Smooth muscle cell of the brain vasculature (primary cell): Measurements from ENCODE around the gene LBP.
"Not testable (repeated sequence)": the region's sequence is repeated elsewhere in the genome, so short reads cannot be mapped to it uniquely, and the experiment has no call there.

ENCODE experiments used
- DNase-seq: peaks from one replicate; pipeline ENCODE4 v3.0.0-alpha.2; 2012; ENCODE audit warnings: low read depth, low spot score

LBP gene

DNA sequence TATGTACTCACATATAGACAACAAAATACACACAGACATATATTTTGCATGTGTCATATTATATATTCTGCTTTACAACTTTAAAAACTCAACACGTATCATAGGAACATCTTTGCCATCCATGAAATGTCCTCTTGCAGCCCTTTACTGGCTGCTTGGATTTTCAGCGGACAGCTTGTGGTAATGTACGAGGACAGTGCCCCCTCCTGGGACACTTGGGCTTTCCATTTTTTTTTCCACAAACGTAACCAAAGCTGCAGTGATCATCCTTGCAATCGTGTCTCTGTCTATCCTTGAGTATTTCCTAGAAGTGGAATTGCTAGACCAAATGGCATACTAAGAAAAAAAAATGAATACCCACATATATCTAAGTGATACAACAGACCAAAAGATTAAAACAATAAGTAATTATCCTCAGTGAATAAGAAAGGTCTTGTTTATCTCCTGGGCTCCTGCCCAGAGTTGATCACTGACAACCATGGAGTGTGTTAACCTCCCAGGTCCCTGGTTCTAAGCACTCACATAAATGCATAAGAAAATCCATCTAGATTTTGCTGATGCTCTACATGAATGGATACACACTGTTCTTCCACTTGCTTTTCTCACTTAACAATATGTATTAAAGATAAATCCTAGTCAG, 24.2 kb upstream of the LBP start:
- peak; percentile 28 for DNase-seq

DNA sequence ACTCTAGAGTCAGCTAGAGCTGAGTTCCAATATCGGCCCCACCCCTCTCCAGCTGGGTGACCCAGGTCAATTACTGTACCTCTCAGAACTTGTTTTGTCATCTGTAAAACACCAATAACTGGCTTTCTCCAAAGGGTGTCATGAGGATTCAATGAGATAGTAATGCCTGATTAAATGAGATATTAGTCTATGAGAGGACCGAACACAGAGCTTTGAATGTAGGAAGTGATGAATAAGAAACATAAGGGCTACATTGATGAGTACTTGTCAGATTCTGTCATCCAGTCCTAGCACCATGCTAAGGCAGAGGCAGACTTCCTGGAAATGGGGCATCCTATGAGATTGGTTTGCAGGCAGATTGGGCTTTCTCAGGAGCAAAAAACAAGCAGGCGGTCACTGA, 22.1 kb upstream of the LBP start:
- no peak for DNase-seq

- DNase-seq = no peak
These were observed 21.1 kb upstream of the LBP start for GRCh38 chr20:38325167-38325566.

GRCh38 chr20:38325905-38326304, 20.4 kb upstream of the LBP start:
- DNase-seq = no peak

DNA sequence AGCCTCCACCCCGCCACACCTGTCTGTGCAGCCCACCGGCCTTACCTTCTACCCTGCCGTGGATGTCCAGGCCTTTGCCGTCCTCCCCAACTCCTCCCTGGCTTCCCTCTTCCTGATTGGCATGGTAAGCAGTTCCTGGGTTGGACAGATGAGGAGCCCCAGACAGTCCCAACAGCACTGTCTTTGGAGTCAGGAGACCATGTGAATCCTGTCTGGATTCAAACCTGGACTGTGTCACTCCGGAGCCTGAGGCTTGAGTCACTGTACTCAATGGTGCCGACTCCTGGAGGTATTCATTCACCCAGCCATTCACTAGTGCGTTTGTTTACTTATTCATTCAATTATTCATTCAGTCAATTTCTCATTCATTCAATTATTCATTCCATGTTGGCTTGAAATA, 20.0 kb upstream of the LBP start:
- no peak for DNase-seq

- no peak for DNase-seq
These were observed 15.6 kb upstream of the LBP start for GRCh38 chr20:38330638-38331037.

DNA sequence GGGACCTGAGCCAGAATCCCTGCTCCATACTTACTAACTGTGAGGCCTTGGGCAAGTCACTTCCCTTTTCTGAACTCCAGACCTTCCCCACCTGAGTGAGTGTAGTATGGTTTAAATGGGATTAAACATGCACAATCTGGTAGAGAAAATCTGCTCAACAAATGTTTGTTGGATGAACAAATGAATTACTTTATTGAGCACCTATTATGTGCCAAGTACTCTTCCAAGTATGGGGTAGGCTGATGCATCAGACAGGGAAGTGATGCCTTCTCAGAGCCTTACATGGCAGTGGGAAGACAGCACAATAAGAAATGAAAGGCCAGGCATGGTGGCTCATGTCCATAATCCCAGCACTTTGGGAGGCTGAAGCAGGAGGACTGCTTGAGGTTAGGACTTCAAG, 15.0 kb upstream of the LBP start:
- no peak for DNase-seq

- no peak for DNase-seq
These were observed 14.5 kb upstream of the LBP start for GRCh38 chr20:38331814-38332213.

GRCh38 chr20:38334016-38334415, 12.3 kb upstream of the LBP start:
- DNase-seq = no peak

GRCh38 chr20:38336726-38337125, 9.6 kb upstream of the LBP start:
- no peak for DNase-seq

GRCh38 chr20:38337561-38338140, 8.6 kb upstream of the LBP start:
- no peak for DNase-seq

- no peak for DNase-seq
These were observed 7.3 kb upstream of the LBP start for GRCh38 chr20:38338849-38339520.

DNA sequence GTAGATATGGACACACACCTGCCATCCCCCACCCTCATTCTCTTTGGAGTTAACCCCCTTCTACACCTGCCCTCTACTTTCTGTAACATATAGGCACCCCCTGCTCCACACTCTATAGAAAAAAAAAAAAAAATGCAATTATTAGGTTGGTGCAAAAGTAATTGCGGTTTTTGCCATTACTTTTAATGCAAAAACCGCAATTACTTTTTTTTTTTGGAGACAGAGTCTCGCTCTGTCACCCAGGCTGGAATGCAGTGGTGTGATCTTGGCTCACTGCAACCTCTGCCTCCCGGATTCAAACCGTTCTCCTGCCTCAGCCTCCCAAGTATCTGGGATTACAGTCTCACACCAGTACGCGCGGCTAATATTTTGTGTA, 6.8 kb upstream of the LBP start:
- not testable (repeated sequence) for DNase-seq

GRCh38 chr20:38339997-38340396, 6.3 kb upstream of the LBP start:
- DNase-seq = no peak

GRCh38 chr20:38340693-38341092, 5.6 kb upstream of the LBP start:
- DNase-seq = no peak

DNA sequence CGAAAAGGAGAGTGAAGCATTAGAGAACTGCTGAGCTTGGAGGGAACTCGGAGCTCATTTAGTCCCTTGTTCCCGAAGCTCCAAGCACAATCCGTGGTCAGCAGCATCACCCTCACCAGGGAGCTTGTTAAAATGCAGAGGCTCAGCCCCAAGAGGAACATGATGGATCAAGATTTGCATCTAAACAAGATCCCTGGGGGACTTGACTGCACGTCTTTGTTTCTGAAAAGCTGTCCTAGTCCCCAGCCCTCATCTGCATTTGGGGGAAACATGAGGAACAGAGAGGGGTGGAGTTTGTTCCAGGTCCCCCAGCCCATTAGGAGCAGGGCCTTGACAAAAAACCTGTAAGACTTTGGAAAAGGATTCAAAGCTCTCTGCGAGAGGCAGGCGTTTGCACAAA, 4.1 kb upstream of the LBP start:
- DNase-seq = no peak

DNA sequence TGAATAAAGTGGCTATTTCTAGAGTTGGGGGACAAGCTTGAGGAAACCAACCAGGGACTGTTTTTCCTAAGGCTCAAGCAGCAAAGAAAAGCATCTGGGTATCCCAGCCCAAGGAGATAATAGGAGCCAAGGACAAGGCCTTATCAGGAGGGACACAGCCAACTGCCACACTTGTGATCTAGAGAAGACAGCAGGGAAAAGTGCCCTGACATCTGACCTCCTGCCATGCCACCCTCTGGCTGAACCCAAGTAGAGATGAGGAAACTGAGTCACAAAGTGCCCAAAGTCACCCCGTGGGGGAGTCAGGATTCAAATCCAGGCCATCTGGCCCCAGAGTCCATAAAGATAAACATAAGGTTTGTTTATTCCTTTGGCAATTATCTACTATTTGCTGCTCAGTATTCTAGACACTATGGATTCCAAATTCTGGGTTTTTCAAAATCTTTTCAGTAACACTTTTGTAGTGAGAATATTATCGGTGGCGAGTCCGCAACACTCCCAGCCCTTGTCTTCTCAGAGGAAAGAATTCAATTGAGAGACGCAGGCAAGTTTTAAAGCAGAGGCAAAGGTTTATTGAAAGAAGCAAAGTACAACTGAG, 3.5 kb upstream of the LBP start:
- no peak for DNase-seq

DNA sequence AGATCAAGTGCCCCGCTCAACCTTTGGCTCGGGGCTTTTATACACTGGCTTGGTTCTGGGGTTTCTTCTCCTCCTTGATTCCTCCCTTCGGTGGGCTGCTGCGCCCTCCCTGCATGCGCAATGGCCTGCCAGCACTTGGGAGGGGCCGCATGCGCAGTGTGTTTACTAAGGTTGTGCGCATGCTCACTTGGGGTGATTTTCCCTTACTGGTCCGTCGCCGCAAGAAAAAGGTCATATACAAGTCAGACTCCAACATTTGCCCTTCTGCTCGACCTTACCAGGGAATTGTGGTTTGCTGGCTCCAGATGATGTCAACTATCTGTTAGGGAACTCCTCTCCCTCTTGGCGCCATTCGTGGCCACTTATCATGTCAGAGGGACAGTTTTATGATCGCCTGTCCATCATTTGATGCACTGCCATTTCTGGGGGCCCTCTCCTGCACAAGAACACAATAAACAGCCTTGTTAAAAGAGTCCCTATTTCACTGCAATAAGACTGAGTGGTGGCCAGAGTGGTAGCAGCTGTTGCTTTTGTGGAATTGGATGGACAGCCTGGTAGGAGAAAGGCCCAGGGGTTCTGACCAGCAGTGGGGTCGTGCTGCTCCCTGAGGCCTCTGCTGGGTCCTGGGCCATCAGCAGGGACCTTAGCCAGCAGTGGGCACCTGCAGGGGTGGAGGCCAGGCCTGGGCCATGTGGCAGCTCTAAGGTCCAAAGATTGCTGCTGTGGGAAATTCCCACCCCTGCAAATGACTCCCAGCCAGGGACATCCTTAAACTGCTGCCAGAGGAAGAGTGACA, 2.8 kb upstream of the LBP start:
- DNase-seq = no peak

- no peak for DNase-seq
These were observed 2.1 kb upstream of the LBP start for GRCh38 chr20:38344107-38344701.

DNA sequence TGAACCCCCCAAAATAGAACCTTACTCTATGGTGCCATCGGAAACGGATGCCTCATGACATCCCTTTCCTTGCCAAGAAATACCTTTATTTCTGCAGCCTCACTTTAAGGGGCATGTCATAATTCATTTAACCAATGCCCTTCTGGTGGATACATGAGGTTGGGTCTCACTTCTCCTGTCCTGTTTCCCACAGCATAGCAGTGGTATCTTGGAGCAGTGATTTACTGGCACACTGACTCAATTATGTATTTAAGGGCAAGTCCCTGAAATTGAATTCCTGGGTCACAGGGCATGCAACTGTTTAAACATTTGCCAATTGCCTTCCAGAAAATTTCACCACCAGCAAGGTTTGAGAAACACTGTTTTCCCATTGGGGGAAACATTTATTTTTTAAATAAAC, 639 bp upstream of the LBP start:
- no peak for DNase-seq

DNA sequence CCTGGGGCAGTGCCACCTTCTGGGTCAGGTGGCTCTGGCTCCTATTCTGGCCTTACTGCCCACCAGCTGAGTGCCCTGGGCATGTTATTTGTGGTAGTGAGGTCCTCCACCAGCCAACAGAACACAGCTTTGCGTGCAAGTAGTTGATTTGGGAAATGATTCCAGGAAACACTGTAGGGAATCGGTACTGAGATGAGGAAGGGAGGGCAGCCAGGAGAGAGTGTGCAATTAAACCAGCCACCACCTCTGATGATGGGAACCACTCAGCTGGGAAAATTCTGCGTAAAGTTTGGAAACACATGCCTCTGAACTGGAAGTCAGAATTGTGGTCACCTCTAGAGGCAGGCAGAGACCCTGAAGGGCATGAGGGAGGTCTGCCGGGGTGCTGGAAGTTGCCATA, 459 bp downstream of the LBP start:
- no peak for DNase-seq

DNA sequence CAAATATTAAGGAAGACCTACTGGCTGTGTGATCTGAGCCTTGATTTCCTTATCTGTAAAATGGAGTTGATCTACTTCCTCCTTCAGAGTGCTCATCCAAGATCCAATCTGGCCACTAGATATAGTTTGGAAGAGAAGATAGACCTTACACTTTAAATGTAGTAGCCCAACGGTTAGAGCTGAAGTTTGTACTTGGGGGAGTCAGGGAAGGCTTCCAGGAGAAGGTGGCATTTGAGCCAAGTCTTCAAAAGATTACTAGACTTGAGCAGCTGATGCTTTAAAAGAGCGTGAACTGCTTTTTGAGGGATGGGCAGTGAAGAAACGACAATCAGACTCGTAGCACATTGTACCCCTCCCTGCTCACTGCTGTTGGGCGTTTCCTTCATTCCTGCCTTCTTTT, 3.6 kb downstream of the LBP start:
- no peak for DNase-seq
